Esophagus mucosa (tissue), 1 donor: Measurements from ENCODE around the gene RNF2. TPM values are rescaled to one million over a fixed set of nuclear protein-coding genes. Genes with fewer than 3 reads are reported as not detected.

Experiments used
- ATAC-seq: fragments of 200-7000 bp; cut with Tn5 transposase; one replicate; pipeline ENCODE4 v1.9.1; 2020
- total RNA-seq: library from RNA; stranded (reverse); gene quantifications from one replicate; pipeline ENCODE4 v1.2.4, GENCODE V29; 2023
- donor health status: DM: yes; HTN: yes; CAD: no.

The RNF2 gene
- total RNA-seq, 1 donor from 2014 or later, result 12.6 TPM

DNA sequence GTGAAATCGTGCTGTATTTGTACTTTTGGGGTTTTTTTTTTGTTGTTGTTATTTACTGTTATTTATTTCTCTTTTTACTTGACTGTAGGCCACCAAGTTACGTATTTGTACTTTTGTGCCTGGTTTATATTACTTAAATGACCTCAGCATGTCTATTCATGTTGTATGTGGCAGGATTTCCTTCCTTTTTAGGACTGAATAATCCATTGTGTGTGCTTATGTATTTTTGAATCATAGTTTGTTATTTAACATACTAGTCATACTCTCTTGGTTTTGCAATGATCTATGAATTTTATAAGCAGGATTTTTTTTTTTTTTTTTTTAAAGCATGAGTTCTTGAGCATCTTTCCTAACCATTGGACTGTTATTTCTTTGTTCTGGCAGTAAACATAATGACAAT, 51.2 kb downstream of the RNF2 start:
- peak; percentile 82 for ATAC-seq

DNA sequence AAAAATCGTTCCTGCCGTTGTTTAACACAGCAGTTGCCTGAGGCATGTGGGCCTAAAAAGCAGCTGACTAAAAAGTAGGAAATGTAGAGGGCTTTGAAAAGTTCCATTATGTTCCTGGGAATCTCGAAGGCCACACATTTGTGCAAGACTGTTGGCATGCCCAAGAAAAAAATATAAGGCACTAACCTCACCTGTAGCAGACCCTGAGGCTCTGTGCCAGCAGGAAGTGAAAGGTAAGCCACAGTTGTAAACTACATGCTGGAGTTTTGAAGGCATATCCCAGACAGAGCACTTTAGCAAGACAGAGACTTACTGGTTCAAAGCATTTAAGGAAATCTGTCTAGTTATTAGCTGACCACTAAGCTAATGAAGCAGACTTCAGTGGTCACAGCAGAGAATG, 58.7 kb downstream of the RNF2 start:
- ATAC-seq, result no peak

DNA sequence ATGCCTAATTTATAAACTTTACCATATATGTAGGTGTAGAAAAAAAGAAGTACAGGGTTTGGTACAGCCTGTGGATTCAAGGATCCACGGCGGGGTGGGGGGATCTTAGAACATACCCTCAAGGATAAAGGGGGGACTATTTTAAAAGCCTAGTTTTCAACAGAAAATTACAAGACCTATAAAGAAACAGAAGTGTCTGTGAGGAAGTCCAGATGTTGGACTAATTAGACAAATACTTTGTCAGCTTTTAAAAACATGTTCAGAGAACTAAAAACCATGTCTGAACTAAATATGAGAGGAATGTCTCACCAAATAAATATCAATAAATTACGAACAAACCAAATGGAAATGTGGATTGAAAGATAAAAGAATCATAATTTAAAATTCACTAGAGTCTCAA, 59.8 kb downstream of the RNF2 start:
- no peak for ATAC-seq

DNA sequence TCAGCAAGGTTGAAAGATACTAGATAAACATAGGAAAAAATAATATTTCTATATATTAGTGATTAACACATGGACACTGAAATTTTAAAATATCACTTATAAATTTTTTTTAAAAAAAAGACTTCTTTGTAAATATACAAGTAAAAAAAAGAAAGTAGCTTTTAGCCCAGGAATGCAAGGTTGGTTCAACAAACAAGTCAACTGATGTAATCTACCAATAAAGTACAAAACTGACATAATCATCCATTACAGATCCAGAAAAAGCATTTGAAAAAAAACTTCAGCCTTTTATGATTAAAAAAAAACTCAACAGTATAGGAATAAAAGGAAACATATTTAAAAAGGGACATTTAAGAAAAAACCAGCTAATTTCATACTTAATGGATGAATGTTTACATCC, 63.0 kb downstream of the RNF2 start:
- ATAC-seq, result no peak

DNA sequence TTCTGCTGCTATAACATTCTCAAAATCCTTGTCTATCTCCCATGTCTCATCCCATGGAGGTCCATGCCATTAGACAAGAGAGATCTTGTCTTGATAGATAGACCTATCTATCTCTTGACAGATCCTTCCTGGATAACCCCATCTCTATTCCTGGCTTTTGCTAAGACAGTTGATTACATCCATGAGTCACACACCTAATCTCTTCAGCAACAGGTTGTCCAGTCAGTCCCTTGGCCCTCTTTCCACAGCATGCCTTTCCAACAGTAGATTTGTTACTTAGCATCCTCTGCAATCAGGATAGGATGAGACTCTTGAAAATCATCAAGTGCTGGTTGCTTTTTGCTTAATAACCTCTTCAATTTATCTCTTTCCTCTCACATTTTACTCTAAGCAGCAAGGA, 64.8 kb downstream of the RNF2 start:
- ATAC-seq, result no peak

DNA sequence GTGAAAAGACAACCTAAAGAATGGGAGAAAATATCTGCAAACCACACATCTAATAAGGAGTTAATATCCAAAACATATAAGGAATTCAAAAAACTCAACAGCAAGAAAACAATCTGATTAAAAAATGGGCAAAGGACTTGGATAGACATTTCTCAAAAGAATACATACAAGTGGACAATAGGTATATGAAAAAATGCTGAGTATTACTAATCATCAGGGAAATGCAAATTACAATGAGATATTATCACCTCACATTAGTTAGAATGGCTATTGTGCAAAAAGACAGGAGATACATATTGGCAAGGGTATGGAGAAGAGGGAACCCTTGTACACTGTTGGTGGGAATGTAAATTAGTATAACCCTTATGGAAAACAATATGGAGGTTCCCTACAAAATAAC, 66.5 kb downstream of the RNF2 start:
- ATAC-seq, result no peak

DNA sequence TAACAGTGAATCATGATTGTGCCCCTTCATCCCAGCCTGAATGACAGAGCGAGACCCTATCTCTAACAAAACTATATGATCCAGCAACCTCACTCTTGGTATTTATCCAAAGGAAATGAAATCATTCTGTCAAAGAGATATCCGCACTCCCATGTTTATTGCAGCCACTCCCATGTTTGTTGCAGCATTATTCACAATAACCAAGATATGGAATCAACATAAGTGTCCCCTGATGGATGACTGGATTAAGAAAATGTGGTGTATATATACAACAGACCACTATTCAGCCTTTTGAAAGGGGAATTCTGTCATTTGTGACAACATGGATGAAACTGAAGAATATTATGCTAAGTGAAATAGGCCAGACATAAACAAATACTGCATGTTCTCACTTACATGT, 67.0 kb downstream of the RNF2 start:
- ATAC-seq, result no peak

DNA sequence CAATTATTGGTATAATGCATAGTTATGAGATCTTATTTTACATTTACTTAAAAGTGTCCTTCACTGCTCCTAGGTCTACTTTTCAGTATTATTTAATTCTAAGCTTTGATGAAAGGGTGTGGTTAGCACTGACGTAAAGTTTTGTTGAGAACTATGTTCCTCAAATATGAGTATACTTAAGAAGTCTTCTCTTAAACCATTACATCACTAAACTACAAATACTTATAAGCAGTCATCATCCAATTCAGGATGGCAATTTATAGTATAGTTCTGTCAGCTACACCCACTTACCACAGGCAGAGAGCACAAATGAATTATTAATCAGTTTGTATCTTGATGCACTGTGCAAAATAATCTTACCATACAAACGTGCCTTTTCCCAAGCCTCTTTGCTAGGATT, 84.3 kb downstream of the RNF2 start:
- ATAC-seq, result no peak

DNA sequence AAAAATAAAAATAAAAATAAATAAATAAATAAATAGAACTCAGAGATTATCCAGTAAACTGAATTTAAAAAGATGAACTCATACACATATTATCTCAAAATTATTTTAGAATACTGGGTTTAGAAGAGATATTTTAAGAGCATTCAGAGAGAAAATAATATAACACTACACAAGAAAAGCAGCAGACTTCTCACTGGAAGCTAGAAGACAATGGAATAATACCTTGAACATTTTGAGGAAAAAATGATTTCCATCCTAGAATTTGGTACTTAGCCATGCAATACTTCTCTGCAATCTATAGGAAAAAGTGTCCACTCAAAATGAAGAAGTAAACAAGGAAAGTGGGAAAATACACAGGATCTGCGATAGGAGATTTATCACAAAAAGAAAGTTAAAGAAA, 87.2 kb downstream of the RNF2 start:
- no peak for ATAC-seq

DNA sequence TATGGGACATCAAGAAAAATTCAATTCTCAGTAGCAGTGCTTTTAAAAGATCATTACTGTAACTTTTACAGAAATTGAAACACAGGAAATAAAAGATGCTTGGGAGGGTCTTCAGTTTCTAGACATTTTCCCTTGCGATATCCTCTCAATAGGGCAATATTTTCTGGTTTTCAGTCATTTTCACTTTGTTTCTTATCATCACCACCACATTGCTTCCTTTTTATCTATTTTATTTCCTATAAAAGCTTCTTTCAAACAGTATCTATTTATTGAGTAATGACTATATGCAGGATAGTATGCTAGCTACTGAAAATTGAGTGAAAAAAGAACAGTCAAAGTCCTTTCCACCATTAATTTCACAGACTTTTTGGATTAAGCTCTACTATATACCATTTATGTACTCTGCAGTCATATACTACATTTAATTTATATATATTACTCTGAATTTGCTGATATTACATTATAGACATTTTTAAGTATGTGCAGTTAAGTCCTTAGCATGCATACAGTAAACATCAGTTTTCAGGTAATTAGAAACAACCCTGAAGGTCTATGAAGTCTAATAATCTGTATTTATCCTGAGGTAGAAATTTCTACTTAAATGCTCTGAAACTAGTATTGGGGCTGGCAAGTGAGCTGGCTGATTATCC, 92.7 kb downstream of the RNF2 start:
- no peak for ATAC-seq

DNA sequence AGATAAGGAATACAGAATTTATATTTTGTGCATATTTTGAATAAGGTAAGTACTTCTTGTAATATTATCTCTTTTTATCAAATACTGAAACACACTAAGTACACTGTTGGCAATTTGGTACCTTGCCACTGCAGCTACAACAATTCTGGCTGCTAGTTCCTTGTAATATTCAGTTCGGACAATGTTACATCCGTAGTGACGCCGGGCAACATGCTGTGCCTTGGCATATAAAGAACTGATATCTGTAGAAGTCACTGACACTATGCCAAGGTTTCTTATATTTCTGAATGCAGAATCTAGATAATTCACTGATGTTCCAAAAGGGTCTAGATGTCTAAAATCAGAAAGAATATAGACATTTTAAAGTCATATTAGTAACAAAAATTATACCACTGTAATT, 93.9 kb downstream of the RNF2 start:
- no peak for ATAC-seq

DNA sequence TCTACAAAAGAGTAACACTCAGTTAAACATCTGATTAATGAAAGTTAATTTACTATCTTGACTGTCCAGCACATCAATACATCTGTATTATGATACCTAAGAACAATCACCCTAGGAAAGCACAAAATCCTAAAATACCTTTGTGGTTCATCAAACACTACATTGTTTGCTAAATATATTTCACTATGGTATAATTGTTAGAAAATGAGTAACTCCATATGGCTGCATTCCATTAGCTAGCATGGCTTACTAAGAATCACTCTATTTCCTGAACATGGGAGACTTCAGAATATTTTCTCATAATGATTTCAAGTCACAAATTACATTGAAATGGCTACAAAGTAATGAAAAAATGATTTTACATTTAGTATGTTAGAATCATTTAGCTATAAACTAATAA, 98.9 kb downstream of the RNF2 start:
- ATAC-seq, result no peak

DNA sequence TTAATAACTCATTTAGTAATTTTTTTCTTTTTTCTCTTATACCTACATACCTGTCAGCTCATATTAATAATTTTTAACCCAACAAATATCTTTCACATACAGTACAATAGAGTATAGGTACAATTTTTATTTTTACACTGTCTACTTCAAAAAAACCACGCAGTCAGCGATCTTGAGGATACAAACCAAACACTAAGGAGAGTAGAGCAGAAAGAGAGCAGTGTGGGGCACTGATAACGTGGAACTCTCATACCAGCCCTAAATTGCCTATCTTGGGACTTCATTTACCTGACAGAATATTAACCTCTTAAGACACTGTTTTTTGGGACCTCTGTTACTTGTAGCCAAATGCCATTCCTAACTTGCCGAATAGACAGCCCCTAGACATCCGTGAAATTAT, 105.9 kb downstream of the RNF2 start:
- no peak for ATAC-seq

Other genes with a start within 250 kb of the RNF2 start
- gene NIBAN1, start 71.0 kb upstream of the RNF2 start, total RNA-seq, result 27.5 TPM
- gene TRMT1L, start 111.4 kb downstream of the RNF2 start, total RNA-seq, result 13.5 TPM
- gene SWT1, start 111.6 kb downstream of the RNF2 start, total RNA-seq, result 2.4 TPM